Measurements from ENCODE around the gene CYP11A1.

CYP11A1 gene

GRCh38 chr15:74367296-74367854 is at the start of gene CYP11A1:
Gene CYP11A1, minus strand, starts transcription at chr15:74367646. Its CDS starts 61 bp downstream, at chr15:74367585.
- Histone ChIP-seq H3K4me3 (ENCODE audit: low read length) (no peak within 1 kb of the TSS), H3K27me3 (ENCODE audit: control insufficient read depth, insufficient read depth, low read length) (peaks cover 30% of the 10 kb centered on the region), H3K4me1 (ENCODE audit: control insufficient read depth, insufficient read depth, low read length) (no peaks in the 10 kb centered on the region), H3K36me3 (ENCODE audit: control insufficient read depth, insufficient read depth, low read length) (no peaks in the 10 kb centered on the region), H3K9me3 (ENCODE audit: control insufficient read depth, low read length) (no peaks in the 10 kb centered on the region), H3K9ac (ENCODE audit: low read length) (no peak within 1 kb of the TSS)

- no peak overlapping the region for H3K9ac ChIP-seq (ENCODE audit: low read length)
- no peaks in the 10 kb centered on the region for H3K36me3 ChIP-seq (ENCODE audit: control insufficient read depth, insufficient read depth, low read length)
- H3K4me1 ChIP-seq (ENCODE audit: control insufficient read depth, insufficient read depth, low read length), result peaks cover 9% of the 10 kb centered on the region
- H3K27me3 ChIP-seq (ENCODE audit: control insufficient read depth, insufficient read depth, low read length), result no peaks in the 10 kb centered on the region
- H3K4me3 ChIP-seq (ENCODE audit: low read length), result no peak overlapping the region
- H3K9me3 ChIP-seq (ENCODE audit: control insufficient read depth, low read length), result no peaks in the 10 kb centered on the region
These were observed 49.8 kb upstream of the CYP11A1 start for GRCh38 chr15:74417225-74417624.

GRCh38 chr15:74415966-74416916 is 48.8 kb upstream of the CYP11A1 start:
- Histone ChIP-seq H3K4me3 (ENCODE audit: low read length) (no peak overlapping the region), H3K9me3 (ENCODE audit: control insufficient read depth, low read length) (no peaks in the 10 kb centered on the region), H3K36me3 (ENCODE audit: control insufficient read depth, insufficient read depth, low read length) (no peaks in the 10 kb centered on the region), H3K9ac (ENCODE audit: low read length) (no peak overlapping the region), H3K27me3 (ENCODE audit: control insufficient read depth, insufficient read depth, low read length) (no peaks in the 10 kb centered on the region), H3K4me1 (ENCODE audit: control insufficient read depth, insufficient read depth, low read length) (peaks cover 9% of the 10 kb centered on the region)

- Histone ChIP-seq H3K27me3 (ENCODE audit: control insufficient read depth, insufficient read depth, low read length) (no peaks in the 10 kb centered on the region), H3K4me1 (ENCODE audit: control insufficient read depth, insufficient read depth, low read length) (peaks cover 9% of the 10 kb centered on the region), H3K9ac (ENCODE audit: low read length) (no peak overlapping the region), H3K9me3 (ENCODE audit: control insufficient read depth, low read length) (no peaks in the 10 kb centered on the region), H3K36me3 (ENCODE audit: control insufficient read depth, insufficient read depth, low read length) (no peaks in the 10 kb centered on the region), H3K4me3 (ENCODE audit: low read length) (no peak overlapping the region)
These were observed 47.3 kb upstream of the CYP11A1 start for GRCh38 chr15:74414603-74415338.

- Histone ChIP-seq H3K36me3 (ENCODE audit: control insufficient read depth, insufficient read depth, low read length) (no peaks in the 10 kb centered on the region), H3K4me3 (ENCODE audit: low read length) (no peak overlapping the region), H3K9me3 (ENCODE audit: control insufficient read depth, low read length) (no peaks in the 10 kb centered on the region), H3K9ac (ENCODE audit: low read length) (no peak overlapping the region), H3K4me1 (ENCODE audit: control insufficient read depth, insufficient read depth, low read length) (peaks cover 9% of the 10 kb centered on the region), H3K27me3 (ENCODE audit: control insufficient read depth, insufficient read depth, low read length) (no peaks in the 10 kb centered on the region)
These were observed 46.7 kb upstream of the CYP11A1 start for GRCh38 chr15:74414081-74414580.

GRCh38 chr15:74413350-74414080 is 46.1 kb upstream of the CYP11A1 start:
- Histone ChIP-seq H3K36me3 (ENCODE audit: control insufficient read depth, insufficient read depth, low read length) (no peaks in the 10 kb centered on the region), H3K9me3 (ENCODE audit: control insufficient read depth, low read length) (no peaks in the 10 kb centered on the region), H3K4me3 (ENCODE audit: low read length) (no peak overlapping the region), H3K4me1 (ENCODE audit: control insufficient read depth, insufficient read depth, low read length) (peaks cover 2% of the 10 kb centered on the region), H3K9ac (ENCODE audit: low read length) (no peak overlapping the region), H3K27me3 (ENCODE audit: control insufficient read depth, insufficient read depth, low read length) (no peaks in the 10 kb centered on the region)

GRCh38 chr15:74412159-74412558 is 44.7 kb upstream of the CYP11A1 start:
- no peaks in the 10 kb centered on the region for H3K4me1 ChIP-seq (ENCODE audit: control insufficient read depth, insufficient read depth, low read length)
- no peaks in the 10 kb centered on the region for H3K27me3 ChIP-seq (ENCODE audit: control insufficient read depth, insufficient read depth, low read length)
- no peak overlapping the region for H3K4me3 ChIP-seq (ENCODE audit: low read length)
- H3K9ac ChIP-seq (ENCODE audit: low read length), result no peak overlapping the region
- no peaks in the 10 kb centered on the region for H3K9me3 ChIP-seq (ENCODE audit: control insufficient read depth, low read length)
- no peaks in the 10 kb centered on the region for H3K36me3 ChIP-seq (ENCODE audit: control insufficient read depth, insufficient read depth, low read length)

GRCh38 chr15:74411686-74412085 is 44.2 kb upstream of the CYP11A1 start:
- Histone ChIP-seq H3K9me3 (ENCODE audit: control insufficient read depth, low read length) (no peaks in the 10 kb centered on the region), H3K4me1 (ENCODE audit: control insufficient read depth, insufficient read depth, low read length) (no peaks in the 10 kb centered on the region), H3K36me3 (ENCODE audit: control insufficient read depth, insufficient read depth, low read length) (no peaks in the 10 kb centered on the region), H3K27me3 (ENCODE audit: control insufficient read depth, insufficient read depth, low read length) (peaks cover 3% of the 10 kb centered on the region), H3K9ac (ENCODE audit: low read length) (no peak overlapping the region), H3K4me3 (ENCODE audit: low read length) (no peak overlapping the region)

- no peak overlapping the region for H3K9ac ChIP-seq (ENCODE audit: low read length)
- H3K27me3 ChIP-seq (ENCODE audit: control insufficient read depth, insufficient read depth, low read length), result peaks cover 5% of the 10 kb centered on the region
- no peak overlapping the region for H3K4me3 ChIP-seq (ENCODE audit: low read length)
- no peaks in the 10 kb centered on the region for H3K4me1 ChIP-seq (ENCODE audit: control insufficient read depth, insufficient read depth, low read length)
- no peaks in the 10 kb centered on the region for H3K36me3 ChIP-seq (ENCODE audit: control insufficient read depth, insufficient read depth, low read length)
- no peaks in the 10 kb centered on the region for H3K9me3 ChIP-seq (ENCODE audit: control insufficient read depth, low read length)
These were observed 43.1 kb upstream of the CYP11A1 start for GRCh38 chr15:74410502-74410901.

GRCh38 chr15:74409225-74409624 is 41.8 kb upstream of the CYP11A1 start:
- Histone ChIP-seq H3K9ac (ENCODE audit: low read length) (no peak overlapping the region), H3K4me1 (ENCODE audit: control insufficient read depth, insufficient read depth, low read length) (no peaks in the 10 kb centered on the region), H3K9me3 (ENCODE audit: control insufficient read depth, low read length) (no peaks in the 10 kb centered on the region), H3K27me3 (ENCODE audit: control insufficient read depth, insufficient read depth, low read length) (peaks cover 5% of the 10 kb centered on the region), H3K4me3 (ENCODE audit: low read length) (no peak overlapping the region), H3K36me3 (ENCODE audit: control insufficient read depth, insufficient read depth, low read length) (no peaks in the 10 kb centered on the region)

GRCh38 chr15:74408815-74409214 is 41.4 kb upstream of the CYP11A1 start:
- Histone ChIP-seq H3K27me3 (ENCODE audit: control insufficient read depth, insufficient read depth, low read length) (peaks cover 5% of the 10 kb centered on the region), H3K4me1 (ENCODE audit: control insufficient read depth, insufficient read depth, low read length) (no peaks in the 10 kb centered on the region), H3K4me3 (ENCODE audit: low read length) (no peak overlapping the region), H3K36me3 (ENCODE audit: control insufficient read depth, insufficient read depth, low read length) (no peaks in the 10 kb centered on the region), H3K9me3 (ENCODE audit: control insufficient read depth, low read length) (no peaks in the 10 kb centered on the region), H3K9ac (ENCODE audit: low read length) (no peak overlapping the region)
